Measurements from ENCODE around the gene PDSS2.
"Not testable (repeated sequence)": the region's sequence is repeated elsewhere in the genome, so short reads cannot be mapped to it uniquely, and the experiment has no call there.

PDSS2 gene

GRCh38 chr6:107416145-107416544 lies 43.2 kb downstream of the PDSS2 start:
- DNase-seq (ENCODE audit: low spot score) = no peak

DNA sequence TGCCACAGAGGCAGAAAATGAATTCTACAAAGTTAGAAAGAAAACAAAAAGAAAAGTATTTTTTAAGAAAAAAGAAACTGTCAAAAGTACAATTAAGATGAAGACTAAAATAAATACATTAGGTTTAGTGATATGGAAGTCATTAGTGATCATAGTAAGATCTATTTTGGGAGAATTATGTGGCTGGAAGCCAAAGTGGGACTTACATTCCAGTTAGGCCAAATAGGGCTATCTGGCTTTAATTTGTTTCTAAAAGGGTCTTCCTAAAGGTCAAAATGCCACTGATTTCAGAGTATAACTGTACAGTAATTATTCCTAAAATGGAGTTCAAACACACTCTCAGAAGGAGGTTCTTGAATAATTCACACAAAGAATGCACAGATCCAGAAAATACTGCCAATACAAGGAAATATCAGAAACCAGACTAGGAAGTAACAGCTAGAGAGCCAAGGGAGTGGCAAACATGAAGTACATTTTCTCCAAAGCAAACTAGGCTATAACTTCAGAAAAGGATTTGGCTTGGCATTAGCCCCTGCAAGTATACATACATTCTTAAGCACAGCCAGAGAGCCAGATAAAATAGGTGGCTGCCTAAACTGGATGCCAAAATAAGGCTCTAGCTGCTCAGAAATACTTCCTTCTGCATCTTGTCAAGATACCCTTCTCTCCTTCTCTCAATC lies 45.3 kb downstream of the PDSS2 start:
- no peak for DNase-seq (ENCODE audit: low spot score)

DNA sequence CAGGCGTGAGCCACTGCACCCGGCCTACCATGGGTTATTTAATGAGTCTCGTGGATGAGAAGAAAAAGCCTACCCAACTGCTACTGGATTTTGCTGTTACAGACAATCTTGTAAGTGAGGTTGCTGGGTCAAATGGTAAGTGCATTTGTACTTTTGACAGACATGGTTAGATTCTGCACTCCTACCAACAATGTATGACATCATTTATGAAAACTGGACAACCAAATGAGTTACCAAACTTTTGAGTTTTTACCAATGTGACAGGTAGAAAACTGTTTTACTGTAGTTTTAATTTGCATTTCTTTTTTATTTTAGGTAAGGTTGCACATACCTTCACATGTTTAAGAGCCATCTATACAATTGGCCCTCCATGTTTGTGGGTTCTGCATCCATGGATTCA lies 48.2 kb downstream of the PDSS2 start:
- no peak for DNase-seq (ENCODE audit: low spot score)

GRCh38 chr6:107409942-107410341 lies 49.4 kb downstream of the PDSS2 start:
- no peak for DNase-seq (ENCODE audit: low spot score)

DNA sequence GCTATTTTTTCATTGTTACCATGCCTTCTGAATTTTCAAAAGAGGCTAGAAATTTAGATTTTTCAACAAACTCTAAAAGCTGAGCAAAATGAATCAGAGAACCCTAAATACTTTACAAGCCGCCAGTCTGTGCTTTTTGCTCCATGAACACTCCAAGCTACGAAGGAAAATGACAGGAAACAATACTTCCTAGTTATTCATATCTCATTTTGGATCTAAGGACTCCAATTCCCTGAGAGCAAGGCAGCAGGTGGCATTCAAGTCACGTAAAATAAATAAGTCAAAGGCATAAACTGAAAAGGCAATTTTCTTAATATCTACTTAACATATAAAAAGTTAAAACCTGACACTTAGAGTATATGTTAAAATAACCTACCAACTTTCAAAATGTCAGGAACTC lies 50.6 kb downstream of the PDSS2 start:
- DNase-seq (ENCODE audit: low spot score) = no peak

- no peak for DNase-seq (ENCODE audit: low spot score)
These were observed 54.4 kb downstream of the PDSS2 start for GRCh38 chr6:107405002-107405401.

GRCh38 chr6:107402533-107402932 lies 56.8 kb downstream of the PDSS2 start:
- no peak for DNase-seq (ENCODE audit: low spot score)

GRCh38 chr6:107401573-107401972 lies 57.8 kb downstream of the PDSS2 start:
- DNase-seq (ENCODE audit: low spot score) = no peak

- DNase-seq (ENCODE audit: low spot score) = no peak
These were observed 58.7 kb downstream of the PDSS2 start for GRCh38 chr6:107400616-107401147.

DNA sequence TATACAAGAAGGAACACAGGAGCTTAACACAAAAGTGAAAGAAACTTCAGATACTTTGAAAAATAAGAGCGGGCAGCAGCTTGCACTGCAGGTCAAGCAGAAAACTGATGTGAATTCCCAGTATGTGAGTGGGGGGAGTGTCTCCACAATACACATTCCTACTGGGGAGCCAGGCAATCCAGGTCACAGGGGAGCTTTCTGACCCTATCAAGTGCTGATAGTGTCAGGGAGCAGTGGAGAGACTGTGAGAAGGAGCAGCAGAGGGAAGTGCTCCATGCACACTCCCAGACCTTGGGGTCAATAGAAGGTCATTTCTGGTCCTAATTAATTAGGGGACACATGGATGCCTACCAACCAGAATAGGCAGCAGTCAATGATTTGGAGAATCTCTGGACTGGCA lies 59.4 kb downstream of the PDSS2 start:
- DNase-seq (ENCODE audit: low spot score) = no peak

DNA sequence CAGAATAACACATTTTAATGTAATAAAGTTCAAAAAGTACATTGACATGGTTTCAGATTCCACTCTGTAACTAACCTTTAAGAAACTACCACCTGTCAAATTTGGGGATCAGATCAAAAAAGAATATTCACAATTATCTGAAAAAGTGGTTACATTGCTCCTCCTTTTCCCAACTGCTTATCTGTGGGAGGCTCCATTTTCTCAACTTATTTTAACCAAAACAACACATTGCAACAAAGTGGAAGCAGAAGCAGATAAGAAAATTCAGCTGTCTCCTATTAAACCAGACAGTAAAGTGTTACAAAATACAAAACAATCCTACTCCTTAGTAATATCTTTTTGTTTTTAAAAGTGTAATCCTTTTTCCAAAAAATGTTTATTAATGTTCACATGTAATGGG lies 61.4 kb downstream of the PDSS2 start:
- no peak for DNase-seq (ENCODE audit: low spot score)

- no peak for DNase-seq (ENCODE audit: low spot score)
These were observed 63.2 kb downstream of the PDSS2 start for GRCh38 chr6:107396211-107396610.

- no peak for DNase-seq (ENCODE audit: low spot score)
These were observed 67.3 kb downstream of the PDSS2 start for GRCh38 chr6:107392069-107392468.

GRCh38 chr6:107390685-107391435 lies 68.5 kb downstream of the PDSS2 start:
- DNase-seq (ENCODE audit: low spot score) = no peak

DNA sequence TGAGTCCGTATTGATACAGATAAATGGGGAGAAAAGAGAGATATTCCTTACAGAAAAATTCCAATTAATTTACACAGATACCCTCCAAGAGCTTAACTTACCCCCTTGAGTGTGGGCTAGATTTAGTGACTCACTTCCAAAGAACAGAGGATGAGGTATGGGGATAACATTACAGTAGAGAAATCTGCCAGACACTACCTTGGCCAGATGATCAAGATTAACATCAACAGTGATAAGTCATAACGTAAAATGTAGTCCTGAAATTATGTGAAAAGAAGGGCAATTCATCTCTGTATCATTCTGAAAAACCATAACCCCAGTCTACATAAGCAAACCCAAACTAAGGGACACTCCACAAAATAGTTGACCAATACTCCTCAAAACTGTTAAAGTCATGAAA lies 69.3 kb downstream of the PDSS2 start:
- peak; percentile 4 for DNase-seq (ENCODE audit: low spot score)

DNA sequence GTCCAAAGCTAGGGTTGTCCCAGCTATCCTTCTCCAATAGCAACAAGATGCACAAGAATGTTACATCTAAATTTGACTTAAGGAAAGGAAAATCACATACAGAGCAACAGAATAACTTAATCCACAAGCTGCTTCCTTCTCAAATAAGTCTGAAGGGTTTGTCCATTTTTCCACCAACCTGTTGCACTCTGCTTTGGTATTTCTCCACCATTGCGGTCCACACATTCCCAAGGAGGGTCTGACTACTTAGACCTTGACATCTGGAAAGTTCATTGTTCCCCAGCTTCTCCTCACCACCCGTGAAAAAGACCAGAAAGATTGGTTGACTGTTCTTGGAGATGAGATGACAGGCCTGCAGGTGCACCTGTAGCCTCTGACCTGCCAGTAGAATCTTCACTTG lies 72.5 kb downstream of the PDSS2 start:
- DNase-seq (ENCODE audit: low spot score) = no peak

GRCh38 chr6:107386340-107386739 lies 73.0 kb downstream of the PDSS2 start:
- DNase-seq (ENCODE audit: low spot score) = no peak

- DNase-seq (ENCODE audit: low spot score) = no peak
These were observed 75.7 kb downstream of the PDSS2 start for GRCh38 chr6:107383705-107384104.

DNA sequence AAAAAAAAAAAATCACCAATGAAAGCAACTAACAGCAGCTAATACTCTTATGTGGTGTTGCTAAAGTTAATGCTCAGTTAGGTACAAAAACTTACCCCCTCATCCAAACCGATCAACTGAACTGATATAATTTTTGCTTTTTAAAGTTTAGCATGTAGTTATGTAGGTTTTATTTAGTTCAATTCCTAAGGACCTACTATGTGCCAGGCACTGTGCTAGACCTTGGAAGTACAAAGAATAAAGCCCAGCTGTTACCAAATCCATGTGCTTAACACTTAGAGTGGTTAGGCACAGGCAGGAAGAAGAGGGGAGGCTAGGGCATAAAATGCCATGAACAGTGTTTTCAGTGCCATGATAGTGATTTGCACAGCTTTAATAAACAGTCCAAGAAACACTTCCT lies 85.1 kb downstream of the PDSS2 start:
- DNase-seq (ENCODE audit: low spot score) = no peak

GRCh38 chr6:107369493-107369892 lies 89.9 kb downstream of the PDSS2 start:
- no peak for DNase-seq (ENCODE audit: low spot score)

DNA sequence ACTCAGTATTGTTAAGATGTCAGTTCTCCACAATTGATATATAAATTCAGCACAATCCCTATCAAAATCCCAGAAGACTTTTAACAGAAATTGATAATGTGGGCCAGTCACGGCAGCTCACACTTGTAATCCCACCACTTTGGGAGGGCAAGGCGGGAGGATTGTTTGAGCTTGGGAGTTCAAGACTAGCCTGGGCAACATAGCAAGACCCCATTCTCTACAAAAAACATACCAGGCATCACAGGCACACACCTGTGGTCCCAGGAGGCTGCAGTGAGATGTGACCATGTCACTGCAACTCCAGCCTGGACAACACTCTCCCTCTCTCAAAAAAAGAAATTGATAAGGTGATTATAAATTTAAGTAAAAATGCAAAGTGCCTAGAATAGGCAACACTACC lies 90.9 kb downstream of the PDSS2 start:
- no peak for DNase-seq (ENCODE audit: low spot score)

DNA sequence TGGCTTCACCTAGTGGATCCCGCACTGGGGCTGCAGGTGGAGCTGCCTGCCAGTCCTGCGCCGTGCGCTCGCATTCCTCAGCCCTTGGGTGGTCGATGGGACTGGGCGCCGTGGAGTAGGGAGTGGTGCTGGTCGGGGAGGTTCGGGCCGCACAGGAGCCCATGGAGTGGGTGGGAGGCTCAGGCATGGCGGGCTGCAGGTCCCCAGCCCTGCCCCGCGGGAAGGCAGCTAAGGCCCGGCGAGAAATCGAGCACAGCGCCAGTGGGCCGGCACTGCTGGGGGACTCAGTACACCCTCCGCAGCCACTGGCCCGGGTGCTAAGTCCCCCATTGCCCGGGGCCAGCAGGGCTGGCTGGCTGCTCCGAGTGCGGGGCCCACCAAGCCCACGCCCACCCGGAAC lies 95.2 kb downstream of the PDSS2 start:
- not testable (repeated sequence) for DNase-seq (ENCODE audit: low spot score)

DNA sequence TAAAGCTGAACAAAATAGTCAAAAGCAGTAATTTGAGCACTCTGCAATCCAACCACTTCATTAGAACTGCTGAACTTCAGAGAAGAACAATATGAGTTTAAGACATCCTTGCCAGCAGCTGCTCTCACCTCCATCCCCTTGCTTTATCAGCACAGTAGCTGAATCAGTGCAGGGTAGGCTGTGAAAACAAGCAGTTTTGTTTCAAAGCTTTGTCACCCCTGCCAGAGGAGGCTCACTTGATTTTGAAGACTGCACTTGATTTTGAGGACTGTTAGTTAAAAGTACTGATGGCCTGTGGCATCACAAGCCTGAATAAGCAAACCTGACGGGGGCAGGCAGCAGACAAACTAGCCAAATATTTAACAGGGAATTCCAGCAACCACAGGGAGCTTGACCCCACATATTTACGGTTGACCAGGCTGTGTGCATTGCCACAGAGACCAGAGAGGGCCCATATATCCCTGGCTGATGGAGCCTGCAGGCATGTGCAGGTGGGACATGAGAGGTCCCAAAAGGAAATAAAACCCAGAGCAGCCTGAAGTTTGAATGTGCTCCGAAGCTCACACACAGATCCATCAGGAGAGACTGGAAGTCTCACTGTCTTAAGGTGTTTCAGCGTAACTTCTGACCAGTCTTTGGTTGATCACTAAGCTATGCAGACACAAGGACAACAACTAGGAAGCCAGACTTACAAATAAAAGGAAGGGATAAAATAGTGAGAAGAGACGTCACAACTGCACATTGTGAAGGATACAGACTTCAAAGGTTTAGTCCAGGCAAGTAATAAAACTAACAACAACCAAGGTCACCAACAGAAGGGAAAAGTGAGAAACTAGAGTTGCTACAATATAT lies 97.4 kb downstream of the PDSS2 start:
- DNase-seq (ENCODE audit: low spot score) = no peak

Data from activated CD4-positive, alpha-beta T cell treated with anti-CD3 and anti-CD28 coated beads, Interleukin-2, Interleukin-4, amounts not matched to agents 100 ng/mL and 50 ng/mL, durations not matched to agents 16 hours and 8 hours (primary cell).